GM23338 (cell line): ENCODE results near the gene TNK2. TPM values are rescaled to one million over a fixed set of nuclear protein-coding genes. Genes with fewer than 3 reads are reported as not detected.

Experiments used
- ATAC-seq: fragments of 200-7000 bp; cut with Tn5 transposase; 3 replicates; pipeline ENCODE4 v1.9.1; 2020
- DNase-seq: peaks from one replicate; pipeline ENCODE4 v3.0.0-alpha.2; 2015; ENCODE audit warnings: low spot score
- H2AFZ ChIP-seq: fragments of 200-600 bp; sonication (generic); 2 replicates; pipeline ENCODE4 v1.8.0; 2016; ENCODE audit warnings: antibody characterized with exemption, mild to moderate bottlenecking, moderate library complexity
- H3F3A ChIP-seq: fragments of 200-600 bp; sonication (generic); replicated peaks from 2 replicates; pipeline ENCODE4 v1.8.0; 2017; ENCODE audit warnings: antibody characterized with exemption, mixed run types, low read depth
- H3K27ac ChIP-seq: fragments of 200-600 bp; sonication (generic); 2 replicates; pipeline ENCODE4 v1.6.1; 2016; ENCODE audit warnings: low read depth
- H3K27me3 ChIP-seq: fragments of 200-600 bp; sonication (generic); 2 replicates; pipeline ENCODE4 v1.8.0; 2016; ENCODE audit warnings: mild to moderate bottlenecking, mixed run types, moderate library complexity; ENCODE audit not compliant: insufficient read depth
- H3K36me3 ChIP-seq: fragments of 200-600 bp; sonication (generic); 2 replicates; pipeline ENCODE4 v1.8.0; 2016; ENCODE audit warnings: mild to moderate bottlenecking; ENCODE audit not compliant: insufficient read depth
- H3K4me1 ChIP-seq: fragments of 200-600 bp; sonication (generic); 2 replicates; pipeline ENCODE4 v1.8.0; 2016; ENCODE audit warnings: mild to moderate bottlenecking, moderate library complexity; ENCODE audit not compliant: insufficient read depth
- H3K4me2 ChIP-seq: fragments of 200-600 bp; sonication (generic); 2 replicates; pipeline ENCODE4 v1.7.1; 2017; ENCODE audit warnings: mixed run types
- H3K4me3 ChIP-seq: fragments of 200-600 bp; sonication (generic); 2 replicates; pipeline ENCODE4 v1.6.1; 2016; ENCODE audit warnings: mixed run types
- H3K79me2 ChIP-seq: fragments of 200-600 bp; sonication (generic); replicated peaks from 2 replicates; pipeline ENCODE4 v1.8.0; 2017; ENCODE audit warnings: mild to moderate bottlenecking; ENCODE audit not compliant: insufficient read depth
- H3K9me2 ChIP-seq: fragments of 200-600 bp; sonication (generic); 2 replicates; pipeline ENCODE4 v1.8.0; 2017; ENCODE audit not compliant: insufficient read depth
- H4K20me1 ChIP-seq: fragments of 200-600 bp; sonication (generic); replicated peaks from 2 replicates; pipeline ENCODE4 v1.8.0; 2017; ENCODE audit warnings: mild to moderate bottlenecking; ENCODE audit not compliant: insufficient read depth
- H3K27ac Mint-ChIP-seq: 2 replicates; pipeline ENCODE4 v1.8.0; 2020; ENCODE audit warnings: inconsistent platforms, mild to moderate bottlenecking, moderate library complexity, mixed read lengths
- H3K27me3 Mint-ChIP-seq: 3 replicates; pipeline ENCODE4 v1.8.0; 2022; ENCODE audit warnings: low read depth, mild to moderate bottlenecking, moderate library complexity, mixed read lengths, inconsistent platforms; ENCODE audit not compliant: insufficient read depth, poor library complexity
- H3K36me3 Mint-ChIP-seq: 3 replicates; pipeline ENCODE4 v1.8.0; 2021; ENCODE audit warnings: low read depth, mild to moderate bottlenecking, inconsistent platforms, moderate library complexity, mixed read lengths
- H3K4me1 Mint-ChIP-seq: 3 replicates; pipeline ENCODE4 v1.8.0; 2020; ENCODE audit warnings: mild to moderate bottlenecking, inconsistent platforms, mixed read lengths
- H3K4me3 Mint-ChIP-seq: 3 replicates; pipeline ENCODE4 v1.8.0; 2021; ENCODE audit warnings: moderate library complexity, mild to moderate bottlenecking, inconsistent platforms, mixed read lengths
- H3K9me3 Mint-ChIP-seq: 3 replicates; pipeline ENCODE4 v1.8.0; 2020; ENCODE audit warnings: moderate library complexity, mild to moderate bottlenecking, inconsistent platforms, mixed read lengths
- CREB1 ChIP-seq: fragments of 250-450 bp; sonication (Bioruptor Pico); IDR thresholded peaks from 2 replicates; pipeline ENCODE4 v1.5.0; 2020; ENCODE audit warnings: low read depth, mild to moderate bottlenecking, moderate library complexity
- EZH2phosphoT487 ChIP-seq: fragments of 200-600 bp; sonication (generic); IDR thresholded peaks from one replicate; pipeline ENCODE4 v1.8.1; 2018; ENCODE audit warnings: antibody characterized with exemption; ENCODE audit not compliant: unreplicated experiment
- JUNB ChIP-seq: IDR thresholded peaks from one replicate; pipeline ENCODE4 v1.6.1; 2016; ENCODE audit warnings: antibody characterized with exemption; ENCODE audit not compliant: unreplicated experiment
- NANOG ChIP-seq: IDR thresholded peaks from 2 replicates; pipeline ENCODE4 v1.6.1; 2016; ENCODE audit warnings: antibody characterized with exemption, borderline replicate concordance
- STAT1 ChIP-seq: IDR thresholded peaks from one replicate; pipeline ENCODE4 v1.6.1; 2016; ENCODE audit warnings: antibody characterized with exemption; ENCODE audit not compliant: unreplicated experiment
- ZNF114 ChIP-seq: fragments of 250-450 bp; sonication (Bioruptor Pico); IDR thresholded peaks from 2 replicates; pipeline ENCODE4 v1.5.0; 2020; ENCODE audit warnings: mild to moderate bottlenecking, moderate library complexity
- ZNF331 ChIP-seq: fragments of 250-450 bp; sonication (Bioruptor Pico); IDR thresholded peaks from 2 replicates; pipeline ENCODE4 v1.5.0; 2020; ENCODE audit warnings: low read depth, mild to moderate bottlenecking, moderate library complexity
- polyA plus RNA-seq: library from polyadenylated mRNA; unstranded; fragments of >200 nt; fragmentation: Nextera tagmentation; extraction: Ambion mirVana; gene quantifications from 2 replicates; pipeline ENCODE4 v1.2.1, GENCODE V29; 2016
- total RNA-seq: library from RNA; depleted of rRNA; stranded (reverse); fragments of >200 nt; shearing (Covaris generic); gene quantifications from 2 replicates; pipeline ENCODE4 v1.2.3, GENCODE V29; 2014
- TF ChIP-seq, protein P1 (sequence below): fragments of 250-450 bp; sonication (Bioruptor Pico); IDR thresholded peaks from 2 replicates; pipeline ENCODE4 v1.5.0; 2020; ENCODE audit warnings: mild to moderate bottlenecking, moderate library complexity
- TF ChIP-seq, protein P2 (sequence below): IDR thresholded peaks from 2 replicates; pipeline ENCODE4 v1.6.1; 2016; ENCODE audit warnings: antibody characterized with exemption
- TF ChIP-seq, protein P3 (sequence below), 2 experiments: fragments of 200-600 bp in 1 of 2; sonication (generic) in 1 of 2; conservative IDR thresholded peaks; 2 replicates each; pipeline versions ENCODE4 v1.5.1 to v1.6.1; 2016 to 2017; ENCODE audit warnings: antibody characterized with exemption in 2 of 2, low read depth in 2 of 2, mild to moderate bottlenecking in 2 of 2, moderate library complexity in 1 of 2
- TF ChIP-seq, protein P4 (sequence below): IDR thresholded peaks from one replicate; pipeline ENCODE4 v1.6.1; 2018; ENCODE audit warnings: antibody characterized with exemption; ENCODE audit not compliant: unreplicated experiment

Gene TNK2
- total and polyA plus RNA-seq, 2 experiments from 2014 or later = 10.0 to 22.5 TPM

DNA sequence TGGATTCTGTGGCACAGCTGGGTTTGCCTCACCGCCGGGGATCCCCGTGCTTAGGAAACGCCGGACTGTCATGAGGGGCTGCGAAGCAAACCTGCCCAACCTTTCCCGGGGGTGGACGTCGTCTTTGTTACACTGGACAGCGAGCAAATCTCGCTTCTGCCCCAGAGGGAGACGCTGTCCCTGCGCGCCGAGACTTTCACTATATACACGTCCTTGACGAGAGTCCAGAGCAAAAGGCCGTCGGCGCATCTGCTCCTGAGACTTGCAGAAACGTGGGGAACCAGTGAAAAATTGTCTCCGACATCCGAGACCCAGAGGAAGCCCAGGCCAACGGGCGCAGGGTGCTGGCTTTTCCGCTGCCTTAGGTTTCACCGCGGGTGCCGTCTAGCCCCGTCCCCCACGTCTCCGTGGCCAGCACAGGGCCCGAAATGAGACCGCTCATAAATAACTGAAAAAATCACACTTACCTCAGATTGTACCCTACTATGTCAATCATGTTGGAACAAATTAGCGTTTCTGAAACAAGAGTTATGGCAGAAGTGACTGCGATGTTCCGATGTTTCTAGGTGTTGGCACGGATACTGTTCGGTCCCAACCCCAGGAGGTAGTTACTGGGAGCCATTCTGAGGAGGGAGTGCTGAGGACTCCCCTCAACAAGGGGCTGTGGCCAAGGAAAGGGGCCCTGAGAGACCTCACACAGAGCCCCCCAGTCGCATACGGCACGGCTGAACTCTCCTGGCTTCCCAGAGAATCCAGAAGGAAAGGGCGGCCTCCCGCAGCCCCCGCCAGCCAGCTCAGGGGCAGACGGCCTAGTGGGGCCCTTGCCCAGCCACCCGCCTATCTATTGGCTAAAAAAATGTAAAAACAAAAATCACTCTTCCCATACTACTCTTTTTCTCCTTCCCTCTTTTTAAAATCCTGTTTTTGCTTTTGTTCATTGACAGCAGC is 82.2 kb downstream of the TNK2 start (continued):
- TF ChIP-seq, protein P1, sequence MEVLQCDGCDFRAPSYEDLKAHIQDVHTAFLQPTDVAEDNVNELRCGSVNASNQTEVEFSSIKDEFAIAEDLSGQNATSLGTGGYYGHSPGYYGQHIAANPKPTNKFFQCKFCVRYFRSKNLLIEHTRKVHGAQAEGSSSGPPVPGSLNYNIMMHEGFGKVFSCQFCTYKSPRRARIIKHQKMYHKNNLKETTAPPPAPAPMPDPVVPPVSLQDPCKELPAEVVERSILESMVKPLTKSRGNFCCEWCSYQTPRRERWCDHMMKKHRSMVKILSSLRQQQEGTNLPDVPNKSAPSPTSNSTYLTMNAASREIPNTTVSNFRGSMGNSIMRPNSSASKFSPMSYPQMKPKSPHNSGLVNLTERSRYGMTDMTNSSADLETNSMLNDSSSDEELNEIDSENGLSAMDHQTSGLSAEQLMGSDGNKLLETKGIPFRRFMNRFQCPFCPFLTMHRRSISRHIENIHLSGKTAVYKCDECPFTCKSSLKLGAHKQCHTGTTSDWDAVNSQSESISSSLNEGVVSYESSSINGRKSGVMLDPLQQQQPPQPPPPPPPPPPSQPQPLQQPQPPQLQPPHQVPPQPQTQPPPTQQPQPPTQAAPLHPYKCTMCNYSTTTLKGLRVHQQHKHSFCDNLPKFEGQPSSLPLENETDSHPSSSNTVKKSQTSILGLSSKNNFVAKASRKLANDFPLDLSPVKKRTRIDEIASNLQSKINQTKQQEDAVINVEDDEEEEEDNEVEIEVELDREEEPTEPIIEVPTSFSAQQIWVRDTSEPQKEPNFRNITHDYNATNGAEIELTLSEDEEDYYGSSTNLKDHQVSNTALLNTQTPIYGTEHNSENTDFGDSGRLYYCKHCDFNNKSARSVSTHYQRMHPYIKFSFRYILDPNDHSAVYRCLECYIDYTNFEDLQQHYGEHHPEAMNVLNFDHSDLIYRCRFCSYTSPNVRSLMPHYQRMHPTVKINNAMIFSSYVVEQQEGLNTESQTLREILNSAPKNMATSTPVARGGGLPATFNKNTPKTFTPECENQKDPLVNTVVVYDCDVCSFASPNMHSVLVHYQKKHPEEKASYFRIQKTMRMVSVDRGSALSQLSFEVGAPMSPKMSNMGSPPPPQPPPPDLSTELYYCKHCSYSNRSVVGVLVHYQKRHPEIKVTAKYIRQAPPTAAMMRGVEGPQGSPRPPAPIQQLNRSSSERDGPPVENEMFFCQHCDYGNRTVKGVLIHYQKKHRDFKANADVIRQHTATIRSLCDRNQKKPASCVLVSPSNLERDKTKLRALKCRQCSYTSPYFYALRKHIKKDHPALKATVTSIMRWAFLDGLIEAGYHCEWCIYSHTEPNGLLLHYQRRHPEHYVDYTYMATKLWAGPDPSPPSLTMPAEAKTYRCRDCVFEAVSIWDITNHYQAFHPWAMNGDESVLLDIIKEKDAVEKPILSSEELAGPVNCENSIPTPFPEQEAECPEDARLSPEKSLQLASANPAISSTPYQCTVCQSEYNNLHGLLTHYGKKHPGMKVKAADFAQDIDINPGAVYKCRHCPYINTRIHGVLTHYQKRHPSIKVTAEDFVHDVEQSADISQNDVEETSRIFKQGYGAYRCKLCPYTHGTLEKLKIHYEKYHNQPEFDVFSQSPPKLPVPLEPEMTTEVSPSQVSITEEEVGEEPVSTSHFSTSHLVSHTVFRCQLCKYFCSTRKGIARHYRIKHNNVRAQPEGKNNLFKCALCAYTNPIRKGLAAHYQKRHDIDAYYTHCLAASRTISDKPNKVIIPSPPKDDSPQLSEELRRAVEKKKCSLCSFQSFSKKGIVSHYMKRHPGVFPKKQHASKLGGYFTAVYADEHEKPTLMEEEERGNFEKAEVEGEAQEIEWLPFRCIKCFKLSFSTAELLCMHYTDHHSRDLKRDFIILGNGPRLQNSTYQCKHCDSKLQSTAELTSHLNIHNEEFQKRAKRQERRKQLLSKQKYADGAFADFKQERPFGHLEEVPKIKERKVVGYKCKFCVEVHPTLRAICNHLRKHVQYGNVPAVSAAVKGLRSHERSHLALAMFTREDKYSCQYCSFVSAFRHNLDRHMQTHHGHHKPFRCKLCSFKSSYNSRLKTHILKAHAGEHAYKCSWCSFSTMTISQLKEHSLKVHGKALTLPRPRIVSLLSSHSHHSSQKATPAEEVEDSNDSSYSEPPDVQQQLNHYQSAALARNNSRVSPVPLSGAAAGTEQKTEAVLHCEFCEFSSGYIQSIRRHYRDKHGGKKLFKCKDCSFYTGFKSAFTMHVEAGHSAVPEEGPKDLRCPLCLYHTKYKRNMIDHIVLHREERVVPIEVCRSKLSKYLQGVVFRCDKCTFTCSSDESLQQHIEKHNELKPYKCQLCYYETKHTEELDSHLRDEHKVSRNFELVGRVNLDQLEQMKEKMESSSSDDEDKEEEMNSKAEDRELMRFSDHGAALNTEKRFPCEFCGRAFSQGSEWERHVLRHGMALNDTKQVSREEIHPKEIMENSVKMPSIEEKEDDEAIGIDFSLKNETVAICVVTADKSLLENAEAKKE (CRISPR knock-in tag) = no peak
- no peak for TF ChIP-seq STAT1

DNA sequence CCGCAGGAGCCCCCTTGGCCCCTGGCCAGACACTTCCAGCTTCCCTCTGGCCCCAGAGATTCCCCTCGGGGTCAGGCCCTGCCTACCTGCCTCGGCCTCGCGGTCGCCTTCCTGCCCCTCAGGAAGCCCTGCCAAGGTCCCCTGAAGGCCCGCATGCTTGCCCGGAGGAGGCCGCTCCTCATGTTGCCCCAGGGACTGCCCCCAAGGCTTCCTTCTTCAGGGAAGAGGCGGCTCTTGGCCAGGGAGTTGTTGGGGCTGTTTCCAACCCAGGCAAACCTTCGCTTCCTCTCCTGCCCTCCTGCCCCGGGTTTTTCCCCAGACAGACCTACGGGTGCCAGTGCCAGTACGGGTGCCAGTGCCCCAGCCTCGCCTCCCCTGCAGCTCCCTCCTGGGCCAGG is 83.2 kb downstream of the TNK2 start:
- Mint-ChIP-seq H3K36me3 (no peaks in the 10 kb centered on the region), H3K27ac (no peak overlapping the region), H3K4me1 (peaks cover 8% of the 10 kb centered on the region), H3K4me3 (no peak overlapping the region), H3K9me3 (no peaks in the 10 kb centered on the region), H3K27me3 (peaks cover 13% of the 10 kb centered on the region)
- no peak for DNase-seq
- no peaks in the 10 kb centered on the region for H3K27me3 ChIP-seq
- no peaks in the 10 kb centered on the region for H3K79me2 ChIP-seq
- H3K4me1 ChIP-seq = no peaks in the 10 kb centered on the region
- H3K4me2 ChIP-seq = no peak overlapping the region
- H2AFZ ChIP-seq = 0 out of 2 replicates have a peak overlapping the region, but pooled peaks have one; percentile 72
- ATAC-seq = no peak; the same call in 2 of the 3 replicates
- no peak overlapping the region for H3K4me3 ChIP-seq
- no peaks in the 10 kb centered on the region for H3K9me2 ChIP-seq
- H3F3A ChIP-seq = no peaks in the 10 kb centered on the region
- no peaks in the 10 kb centered on the region for H4K20me1 ChIP-seq
- no peaks in the 10 kb centered on the region for H3K36me3 ChIP-seq
- H3K27ac ChIP-seq = no peak overlapping the region
- TF ChIP-seq JUNB (no peak), STAT1 (no peak), NANOG (no peak), ZNF331 (CRISPR knock-in tag) (no peak), ZNF114 (CRISPR knock-in tag) (no peak), EZH2phosphoT487 (no peak), CREB1 (CRISPR knock-in tag) (no peak)
- TF ChIP-seq, protein P2, sequence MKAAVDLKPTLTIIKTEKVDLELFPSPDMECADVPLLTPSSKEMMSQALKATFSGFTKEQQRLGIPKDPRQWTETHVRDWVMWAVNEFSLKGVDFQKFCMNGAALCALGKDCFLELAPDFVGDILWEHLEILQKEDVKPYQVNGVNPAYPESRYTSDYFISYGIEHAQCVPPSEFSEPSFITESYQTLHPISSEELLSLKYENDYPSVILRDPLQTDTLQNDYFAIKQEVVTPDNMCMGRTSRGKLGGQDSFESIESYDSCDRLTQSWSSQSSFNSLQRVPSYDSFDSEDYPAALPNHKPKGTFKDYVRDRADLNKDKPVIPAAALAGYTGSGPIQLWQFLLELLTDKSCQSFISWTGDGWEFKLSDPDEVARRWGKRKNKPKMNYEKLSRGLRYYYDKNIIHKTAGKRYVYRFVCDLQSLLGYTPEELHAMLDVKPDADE = no peak
- TF ChIP-seq, protein P3, sequence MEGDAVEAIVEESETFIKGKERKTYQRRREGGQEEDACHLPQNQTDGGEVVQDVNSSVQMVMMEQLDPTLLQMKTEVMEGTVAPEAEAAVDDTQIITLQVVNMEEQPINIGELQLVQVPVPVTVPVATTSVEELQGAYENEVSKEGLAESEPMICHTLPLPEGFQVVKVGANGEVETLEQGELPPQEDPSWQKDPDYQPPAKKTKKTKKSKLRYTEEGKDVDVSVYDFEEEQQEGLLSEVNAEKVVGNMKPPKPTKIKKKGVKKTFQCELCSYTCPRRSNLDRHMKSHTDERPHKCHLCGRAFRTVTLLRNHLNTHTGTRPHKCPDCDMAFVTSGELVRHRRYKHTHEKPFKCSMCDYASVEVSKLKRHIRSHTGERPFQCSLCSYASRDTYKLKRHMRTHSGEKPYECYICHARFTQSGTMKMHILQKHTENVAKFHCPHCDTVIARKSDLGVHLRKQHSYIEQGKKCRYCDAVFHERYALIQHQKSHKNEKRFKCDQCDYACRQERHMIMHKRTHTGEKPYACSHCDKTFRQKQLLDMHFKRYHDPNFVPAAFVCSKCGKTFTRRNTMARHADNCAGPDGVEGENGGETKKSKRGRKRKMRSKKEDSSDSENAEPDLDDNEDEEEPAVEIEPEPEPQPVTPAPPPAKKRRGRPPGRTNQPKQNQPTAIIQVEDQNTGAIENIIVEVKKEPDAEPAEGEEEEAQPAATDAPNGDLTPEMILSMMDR (conservative IDR thresholded peaks at IDR 0.05; ENCODE audit: low read depth in 2 of 2) = no peak
- TF ChIP-seq, protein P4, sequence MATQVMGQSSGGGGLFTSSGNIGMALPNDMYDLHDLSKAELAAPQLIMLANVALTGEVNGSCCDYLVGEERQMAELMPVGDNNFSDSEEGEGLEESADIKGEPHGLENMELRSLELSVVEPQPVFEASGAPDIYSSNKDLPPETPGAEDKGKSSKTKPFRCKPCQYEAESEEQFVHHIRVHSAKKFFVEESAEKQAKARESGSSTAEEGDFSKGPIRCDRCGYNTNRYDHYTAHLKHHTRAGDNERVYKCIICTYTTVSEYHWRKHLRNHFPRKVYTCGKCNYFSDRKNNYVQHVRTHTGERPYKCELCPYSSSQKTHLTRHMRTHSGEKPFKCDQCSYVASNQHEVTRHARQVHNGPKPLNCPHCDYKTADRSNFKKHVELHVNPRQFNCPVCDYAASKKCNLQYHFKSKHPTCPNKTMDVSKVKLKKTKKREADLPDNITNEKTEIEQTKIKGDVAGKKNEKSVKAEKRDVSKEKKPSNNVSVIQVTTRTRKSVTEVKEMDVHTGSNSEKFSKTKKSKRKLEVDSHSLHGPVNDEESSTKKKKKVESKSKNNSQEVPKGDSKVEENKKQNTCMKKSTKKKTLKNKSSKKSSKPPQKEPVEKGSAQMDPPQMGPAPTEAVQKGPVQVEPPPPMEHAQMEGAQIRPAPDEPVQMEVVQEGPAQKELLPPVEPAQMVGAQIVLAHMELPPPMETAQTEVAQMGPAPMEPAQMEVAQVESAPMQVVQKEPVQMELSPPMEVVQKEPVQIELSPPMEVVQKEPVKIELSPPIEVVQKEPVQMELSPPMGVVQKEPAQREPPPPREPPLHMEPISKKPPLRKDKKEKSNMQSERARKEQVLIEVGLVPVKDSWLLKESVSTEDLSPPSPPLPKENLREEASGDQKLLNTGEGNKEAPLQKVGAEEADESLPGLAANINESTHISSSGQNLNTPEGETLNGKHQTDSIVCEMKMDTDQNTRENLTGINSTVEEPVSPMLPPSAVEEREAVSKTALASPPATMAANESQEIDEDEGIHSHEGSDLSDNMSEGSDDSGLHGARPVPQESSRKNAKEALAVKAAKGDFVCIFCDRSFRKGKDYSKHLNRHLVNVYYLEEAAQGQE = no peak
